Psoas muscle (tissue), 8 donors: ENCODE measurements around the gene GJB2. TPM values are rescaled to one million over a fixed set of nuclear protein-coding genes. Genes with fewer than 3 reads are reported as not detected.

Experiments used
- ATAC-seq, 4 donors: fragments of 200-7000 bp; cut with Tn5 transposase; one replicate each; pipeline ENCODE4 v1.9.1; 2020; ENCODE audit warnings: moderate library complexity in 3 of 4, mild to moderate bottlenecking in 2 of 4
- DNase-seq, 2 donors: peaks; one replicate each; pipeline ENCODE4 v3.0.0-alpha.2; 2020
- H3K27ac ChIP-seq: fragments of 200-600 bp; one replicate; pipeline ENCODE4 v1.8.0; 2022
- H3K27me3 ChIP-seq, 3 donors: fragments of 200-600 bp in 1 of 3; one replicate each; pipeline versions ENCODE4 v1.6.1 to v1.8.0; 2013 to 2022; ENCODE audit warnings: low read length in 2 of 3, mild to moderate bottlenecking in 2 of 3, moderate library complexity in 1 of 3; ENCODE audit not compliant: insufficient read depth in 3 of 3
- H3K36me3 ChIP-seq, 2 donors: fragments of 200-600 bp in 1 of 2; one replicate each; pipeline versions ENCODE4 v1.6.1 to v1.8.0; 2013 to 2022; ENCODE audit warnings: low read depth in 1 of 2, mild to moderate bottlenecking in 1 of 2, moderate library complexity in 1 of 2; ENCODE audit not compliant: insufficient read depth in 1 of 2
- H3K4me1 ChIP-seq: fragments of 200-600 bp; one replicate; pipeline ENCODE4 v1.8.0; 2022
- H3K4me3 ChIP-seq: fragments of 200-600 bp; one replicate; pipeline ENCODE4 v1.8.0; 2022; ENCODE audit warnings: mild to moderate bottlenecking
- H3K9me3 ChIP-seq: fragments of 200-600 bp; one replicate; pipeline ENCODE4 v1.8.0; 2022
- CTCF ChIP-seq: fragments of 200-600 bp; IDR thresholded peaks from one replicate; pipeline ENCODE4 v1.8.0; 2022; ENCODE audit warnings: antibody characterized with exemption
- WGBS, 3 donors: extraction: QIAGEN DNeasy Blood & Tissue Kit; methylation state at CpG; one replicate each; pipeline versions ENCODE4 v1.1.6 to v1.1.7; 2013; 5-methylcytosine and 5-hydroxymethylcytosine counted together
- intact Hi-C, 2 donors: fragments of 100-400 bp; cut with DNase I; formaldehyde crosslinking; loops; one replicate each; pipeline versions ENCODE4 v1.11.0 to v1.14.2; 2022
- polyA plus RNA-seq, 3 donors: library from polyadenylated mRNA; stranded (reverse); fragments of 200-250 nt; gene quantifications; one replicate each; pipeline ENCODE4 v1.2.3, GENCODE V29; 2013
- total RNA-seq, 4 donors: library from RNA; stranded (reverse); fragmentation: NEBNext Ultra II Directional in 2 of 4; extraction: Animal tissue kit (Norgen Biotek cat#: 25700) in 2 of 4; gene quantifications; one replicate each; pipeline versions ENCODE4 v1.2.1 to v1.2.4, GENCODE V29; 2021 to 2023
- donor health status: healthy with polysubstance abuse.
- donor health status: DM: no; HTN: no; CAD: no; lungs with moderate emphysema.
- donor health status: Bipolar disorder and iron deficiency.
- donor health status: healthy.
- donor health status: DM: yes; HTN: yes; CAD: no.
- donor health status: DM: no; HTN: no; CAD: no.
- donor health status: DM: no; HTN: no; CAD: no.
- donor health status: DM: yes; HTN: yes; CAD: no.

GJB2 gene
- total and polyA plus RNA-seq, 7 donors: 0.07 to 0.47 (median 0.26) TPM; not detected in 2

GRCh38 chr13:20151612-20152011, 41.1 kb downstream of the GJB2 start:
- WGBS, 3 donors: 75 to 81% (median 79%) methylated on average over 11 of the region's 11 CpGs
- no peak for DNase-seq
- no peak for TF ChIP-seq CTCF
- intact Hi-C loops: no loop called here
- ATAC-seq: no peak
- H3K9me3 ChIP-seq: no peaks in the 10 kb centered on the region
- H3K4me3 ChIP-seq: no peak overlapping the region
- peaks cover 0 to 38% (median 3%) of the 10 kb centered on the region in 3 donors for H3K27me3 ChIP-seq
- no peaks in the 10 kb centered on the region for H3K36me3 ChIP-seq
- H3K4me1 ChIP-seq: no peaks in the 10 kb centered on the region
- H3K27ac ChIP-seq: no peak overlapping the region

GRCh38 chr13:20151016-20151415, 41.7 kb downstream of the GJB2 start:
- no peak for DNase-seq
- WGBS, 3 donors: 72 to 74% (median 73%) methylated on average over 6 of the region's 6 CpGs
- no peak overlapping the region for H3K27ac ChIP-seq
- no peak for ATAC-seq
- H3K4me1 ChIP-seq: no peaks in the 10 kb centered on the region
- H3K27me3 ChIP-seq: peaks cover 0 to 36% (median 3%) of the 10 kb centered on the region in 3 donors
- intact Hi-C loops: no loop called here
- H3K4me3 ChIP-seq: no peak overlapping the region
- H3K36me3 ChIP-seq: no peaks in the 10 kb centered on the region
- TF ChIP-seq CTCF: no peak
- H3K9me3 ChIP-seq: no peaks in the 10 kb centered on the region

GRCh38 chr13:20150561-20150960, 42.2 kb downstream of the GJB2 start:
- Histone ChIP-seq H3K27ac (no peak overlapping the region), H3K9me3 (no peaks in the 10 kb centered on the region), H3K4me1 (no peaks in the 10 kb centered on the region), H3K27me3 (peaks cover 0 to 33% (median 3%) of the 10 kb centered on the region in 3 donors), H3K36me3 (no peaks in the 10 kb centered on the region), H3K4me3 (no peak overlapping the region)
- no peak for ATAC-seq
- TF ChIP-seq CTCF: no peak
- DNase-seq: no peak
- 78 to 85% (median 80%) methylated on average over 9 of the region's 9 CpGs for WGBS, 3 donors
- intact Hi-C loops: no loop called here

DNA sequence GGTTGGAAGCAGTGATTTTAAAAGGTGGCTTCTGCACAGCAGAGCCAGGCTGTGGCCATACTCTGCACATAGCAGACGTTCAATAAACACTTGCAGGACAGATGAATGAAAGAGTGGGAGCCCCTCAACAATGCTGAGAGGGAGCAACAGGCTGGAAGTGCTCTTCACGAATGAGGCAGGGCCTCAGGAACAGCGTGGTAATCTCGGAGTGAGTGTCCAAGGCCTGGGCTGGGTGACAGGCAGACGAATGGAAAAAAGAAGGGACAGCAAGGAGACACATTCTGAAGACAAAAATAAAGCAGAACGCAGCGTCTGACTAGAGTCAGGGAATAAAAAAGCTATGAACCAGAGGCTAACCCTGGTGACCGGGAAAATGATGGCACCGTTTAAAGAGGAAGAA, 43.0 kb downstream of the GJB2 start:
- 61 to 72% (median 63%) methylated on average over 9 of the region's 9 CpGs for WGBS, 3 donors
- Histone ChIP-seq H3K27ac (no peak overlapping the region), H3K9me3 (no peaks in the 10 kb centered on the region), H3K27me3 (peaks cover 0 to 29% (median 3%) of the 10 kb centered on the region in 3 donors), H3K4me1 (no peaks in the 10 kb centered on the region), H3K4me3 (no peak overlapping the region), H3K36me3 (no peaks in the 10 kb centered on the region)
- DNase-seq (no peak), ATAC-seq (no peak)
- no peak for TF ChIP-seq CTCF
- intact Hi-C loops: no loop called here

DNA sequence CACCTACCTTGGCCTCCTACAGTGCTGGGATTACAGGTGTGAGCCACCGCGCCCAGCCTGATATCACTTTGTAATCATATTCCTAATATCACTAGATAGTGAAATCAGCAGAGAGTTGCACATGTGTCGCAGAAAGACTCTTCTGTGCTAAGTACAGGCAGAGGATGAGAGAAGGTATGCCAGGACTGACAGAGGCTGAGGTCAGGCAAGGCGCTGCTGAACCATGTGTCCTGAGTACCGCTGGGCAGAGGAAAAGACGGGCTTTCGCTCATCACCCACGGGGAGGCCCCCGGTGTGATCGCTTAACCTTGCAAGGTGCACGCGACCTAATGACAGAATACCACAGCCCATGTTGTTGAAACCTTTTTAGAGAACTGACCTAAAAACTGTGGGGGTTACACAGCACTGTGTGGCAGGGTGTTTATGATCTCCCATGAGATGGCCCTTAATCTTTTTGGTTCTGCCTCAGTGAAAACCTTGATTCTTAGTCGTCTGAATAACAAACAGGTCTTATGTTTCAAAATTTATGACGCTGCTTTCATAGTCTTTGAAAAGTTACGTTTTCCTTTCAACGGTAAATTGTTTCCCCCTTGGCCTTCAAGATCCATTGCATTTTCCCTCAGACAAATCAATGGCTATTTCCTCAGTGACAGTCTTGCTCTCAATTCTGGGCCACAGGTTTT, 44.1 kb downstream of the GJB2 start:
- Histone ChIP-seq H3K4me3 (no peak overlapping the region), H3K9me3 (no peaks in the 10 kb centered on the region), H3K4me1 (no peaks in the 10 kb centered on the region), H3K27me3 (peaks cover 0 to 30% (median 4%) of the 10 kb centered on the region in 3 donors), H3K27ac (no peak overlapping the region), H3K36me3 (no peaks in the 10 kb centered on the region)
- no peak for TF ChIP-seq CTCF
- WGBS, 3 donors: 77 to 79% (median 79%) methylated on average over 16 of the region's 16 CpGs
- ATAC-seq (no peak), DNase-seq (no peak)
- intact Hi-C loops: no loop called here
